NCI-H748 treated with DMSO at 0.1 percent for 48 hours (cell line): ENCODE data around the gene STX11.

ENCODE experiments used
- DNase-seq: peaks from one replicate; lab custom pipeline; 2025; lab: John Stamatoyannopoulos, UW

Gene STX11

DNA sequence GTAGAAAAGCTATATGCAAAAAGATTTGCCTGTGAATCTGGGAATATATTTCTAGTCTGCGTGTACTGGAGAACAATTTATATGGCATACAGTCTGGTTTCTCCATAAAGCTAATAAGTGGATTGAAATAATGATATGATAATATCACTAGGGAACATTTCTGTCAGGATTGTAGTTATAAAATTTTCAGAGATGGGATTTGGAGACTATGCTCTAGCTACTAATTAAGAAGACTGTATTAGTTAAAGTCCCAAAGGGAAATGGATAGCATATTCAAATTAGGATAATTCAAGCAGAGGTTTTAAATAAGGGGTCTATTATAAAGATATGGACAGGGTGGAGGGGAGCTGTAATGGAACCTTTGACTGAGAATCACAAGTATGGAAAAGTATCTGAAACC lies 7.2 kb upstream of the STX11 start:
- DNase-seq: no peak

DNA sequence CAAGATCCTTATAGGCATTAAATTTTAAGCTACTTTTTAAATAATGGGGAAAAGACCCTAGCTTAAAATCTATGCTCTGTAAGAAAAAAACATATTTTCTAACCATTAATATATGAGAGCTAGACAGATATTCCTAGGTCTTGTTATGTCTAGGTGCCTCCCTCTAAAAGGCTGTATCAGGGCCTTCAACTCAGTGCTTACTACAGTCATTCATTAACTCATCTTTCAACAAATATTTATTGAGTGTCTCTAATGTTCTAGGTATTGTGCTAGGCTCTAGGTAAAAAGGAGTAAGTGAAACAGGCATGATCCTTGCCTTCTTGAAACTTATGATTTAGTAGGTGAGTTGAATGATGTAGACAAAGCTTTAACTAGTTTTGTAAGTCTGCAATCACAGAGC lies 6.4 kb upstream of the STX11 start:
- no peak for DNase-seq

DNA sequence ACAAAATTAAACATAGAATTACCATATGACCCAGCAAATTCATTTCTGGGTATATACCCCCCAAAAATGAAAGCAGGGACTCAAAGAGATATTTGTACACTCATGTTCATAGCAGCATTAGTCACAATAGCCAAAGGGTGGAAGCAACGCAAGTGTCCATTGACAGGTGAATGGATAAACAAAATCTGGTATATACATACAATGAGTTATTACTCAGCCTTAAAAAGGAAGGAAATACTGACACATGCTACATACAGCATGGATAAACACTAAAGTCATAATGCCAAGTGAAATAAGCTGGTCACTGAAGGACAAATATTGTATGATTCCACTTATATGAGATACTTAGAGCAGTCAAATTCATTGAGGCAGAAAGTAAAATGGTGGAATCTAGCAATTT lies 5.3 kb upstream of the STX11 start:
- no peak for DNase-seq

DNA sequence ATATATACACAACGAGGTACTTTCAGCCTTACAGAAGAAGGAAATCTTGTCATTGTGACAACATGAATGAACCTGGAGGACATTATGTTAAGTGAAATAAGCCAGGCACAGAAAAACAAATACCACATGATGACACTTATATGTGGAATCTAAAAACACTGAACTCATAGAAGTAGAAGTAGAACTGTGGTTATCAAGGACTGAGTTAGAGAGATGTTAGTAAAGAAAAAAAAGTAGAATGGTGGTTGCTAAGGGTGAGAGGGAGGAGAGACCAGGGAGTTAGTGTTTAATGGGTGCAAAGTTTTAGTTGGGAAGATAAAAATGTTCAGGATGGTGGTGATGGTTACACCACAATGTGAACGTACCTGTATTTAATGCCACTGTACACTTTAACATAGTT lies 4.8 kb upstream of the STX11 start:
- no peak for DNase-seq

DNA sequence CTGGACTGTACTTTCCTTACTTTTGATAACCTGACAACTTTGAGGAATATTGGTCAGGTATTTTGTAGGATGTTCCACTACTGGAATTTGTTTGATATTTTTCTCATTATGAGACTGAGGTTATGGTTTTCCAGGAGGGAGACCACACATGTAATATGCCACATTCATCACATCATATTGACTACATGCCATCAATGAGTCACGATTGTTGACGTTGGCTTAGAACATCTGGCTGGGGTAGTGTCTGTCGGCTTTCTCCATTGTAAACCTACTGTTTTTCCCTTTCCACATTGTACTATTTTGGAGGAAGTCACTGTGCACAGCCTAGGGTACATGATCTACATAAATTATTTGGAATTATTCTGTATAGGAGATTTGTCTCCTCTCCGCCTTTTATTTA lies 1.4 kb upstream of the STX11 start:
- DNase-seq: no peak

DNA sequence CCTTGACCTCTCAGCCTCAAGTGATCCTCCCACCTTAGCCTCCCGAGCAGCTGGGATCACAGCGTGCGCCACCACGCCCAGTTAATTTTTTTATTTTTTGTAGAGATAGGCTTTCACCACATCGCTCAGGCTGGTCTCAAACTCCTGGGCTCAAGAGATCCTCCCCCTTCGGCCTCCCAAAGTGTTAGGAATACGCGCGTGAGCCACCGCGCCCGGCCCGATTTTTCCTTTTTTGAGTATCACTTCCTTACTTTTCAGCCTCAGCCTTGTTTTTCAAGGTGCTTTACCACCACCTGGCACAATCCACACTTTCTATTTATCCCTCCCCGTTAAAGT lies 791 bp upstream of the STX11 start:
- no peak for DNase-seq

DNA sequence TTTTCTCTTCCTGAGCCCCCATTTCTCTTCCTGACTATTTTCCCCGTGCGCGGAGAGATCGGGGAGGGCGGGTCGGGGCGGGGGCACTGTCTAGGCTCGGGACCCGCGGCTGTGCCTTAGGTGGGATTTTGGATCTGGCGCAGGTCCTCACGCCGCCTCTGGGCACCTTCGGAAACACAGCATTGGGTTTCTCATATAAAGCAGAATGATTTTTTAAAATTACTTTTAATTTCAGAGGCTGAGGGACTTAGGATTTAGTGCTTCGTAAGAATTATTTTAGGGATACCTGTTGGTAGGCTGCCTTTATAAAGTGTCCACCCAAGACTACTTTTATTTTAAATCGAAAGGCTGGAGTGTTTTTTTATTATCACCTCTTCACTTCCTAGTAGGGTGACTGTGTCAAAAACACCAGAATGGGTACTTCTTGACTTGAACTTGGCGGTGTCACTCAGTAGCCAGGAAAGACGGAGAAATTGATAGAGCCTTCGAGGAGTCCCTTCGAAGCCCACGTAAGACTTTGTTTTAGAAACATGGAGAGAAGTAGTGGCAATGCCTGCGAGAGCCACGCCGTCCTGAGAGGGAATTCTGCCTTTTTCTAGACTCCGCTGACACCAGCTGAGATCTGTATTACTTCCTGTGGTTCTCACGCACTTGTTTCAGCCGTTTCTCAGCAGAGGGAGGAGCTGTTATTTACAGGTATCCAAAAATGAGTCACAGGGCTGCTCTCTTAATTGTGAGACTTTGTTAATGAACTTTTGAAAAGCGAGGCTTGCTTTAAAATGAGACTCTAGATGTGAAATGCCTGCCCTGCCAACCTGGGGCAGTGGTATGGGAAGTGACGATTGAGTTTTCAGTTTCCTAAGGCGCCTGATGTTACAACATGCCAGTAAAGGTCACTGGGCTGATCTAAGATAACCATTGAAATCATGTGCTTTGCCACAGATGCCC lies 667 bp downstream of the STX11 start:
- DNase-seq: no peak

DNA sequence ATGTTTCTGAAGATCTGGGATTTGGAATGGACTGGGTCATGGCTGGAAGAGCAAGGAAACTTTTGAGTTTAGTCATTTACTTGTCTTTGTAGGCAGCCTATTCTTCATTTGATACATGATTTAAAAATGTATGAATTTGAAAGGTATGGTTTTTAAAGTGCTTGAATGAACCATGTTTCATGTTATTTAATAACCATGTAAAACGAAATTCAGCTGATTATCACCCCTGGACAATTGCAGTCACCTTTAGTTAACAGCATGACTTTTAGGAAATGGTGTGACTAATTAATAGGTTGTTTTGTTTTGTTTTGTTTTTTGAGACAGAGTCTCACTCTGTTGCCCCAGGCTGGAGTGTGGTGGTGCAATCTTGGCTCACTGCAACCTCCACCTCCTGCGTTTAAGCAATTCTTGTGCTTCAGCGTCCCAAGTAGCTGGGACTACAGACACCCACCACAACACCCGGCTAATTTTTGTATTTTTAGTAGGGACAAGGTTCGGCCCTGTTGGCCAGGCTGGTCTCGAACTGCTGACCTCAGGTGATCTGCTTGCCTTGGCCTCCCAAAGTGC lies 2.1 kb downstream of the STX11 start:
- no peak for DNase-seq

DNA sequence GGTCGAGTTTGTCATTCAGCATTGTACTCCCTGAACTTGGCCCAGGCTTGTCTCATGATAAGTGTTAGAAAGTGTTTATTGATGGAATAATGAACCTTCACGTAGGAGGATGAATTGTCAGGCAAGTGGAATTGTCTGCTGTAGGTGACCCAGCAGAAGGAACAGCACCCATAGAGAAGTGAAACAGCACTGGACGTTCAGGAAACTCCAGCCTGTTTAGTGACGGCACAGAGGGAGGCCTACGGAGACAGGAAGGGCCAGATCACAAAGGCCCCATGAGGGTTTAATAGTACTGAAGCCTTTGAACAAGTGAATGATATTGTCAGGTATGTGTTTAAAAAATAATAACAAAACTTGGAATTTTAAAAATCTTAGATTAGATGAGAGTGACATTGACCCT lies 2.9 kb downstream of the STX11 start:
- no peak for DNase-seq

DNA sequence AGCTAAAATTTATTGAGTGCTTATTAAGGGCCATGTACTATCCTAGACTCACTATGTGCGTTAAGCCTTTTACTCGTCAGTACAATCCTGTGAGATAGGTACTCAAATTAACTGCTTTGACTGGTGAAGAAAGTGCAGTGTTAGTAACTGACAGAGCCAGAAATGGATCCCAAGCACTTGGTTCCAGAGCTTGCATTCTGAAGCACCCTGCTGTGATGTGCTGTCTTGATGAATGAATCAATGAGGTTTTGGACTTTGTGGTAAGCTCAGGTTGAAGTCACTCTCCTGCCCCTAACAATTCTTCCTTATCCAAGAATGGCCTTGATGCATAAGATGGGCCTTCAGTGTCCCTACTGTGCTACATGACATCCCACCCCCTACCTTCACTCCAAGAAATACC lies 3.7 kb downstream of the STX11 start:
- DNase-seq: no peak

DNA sequence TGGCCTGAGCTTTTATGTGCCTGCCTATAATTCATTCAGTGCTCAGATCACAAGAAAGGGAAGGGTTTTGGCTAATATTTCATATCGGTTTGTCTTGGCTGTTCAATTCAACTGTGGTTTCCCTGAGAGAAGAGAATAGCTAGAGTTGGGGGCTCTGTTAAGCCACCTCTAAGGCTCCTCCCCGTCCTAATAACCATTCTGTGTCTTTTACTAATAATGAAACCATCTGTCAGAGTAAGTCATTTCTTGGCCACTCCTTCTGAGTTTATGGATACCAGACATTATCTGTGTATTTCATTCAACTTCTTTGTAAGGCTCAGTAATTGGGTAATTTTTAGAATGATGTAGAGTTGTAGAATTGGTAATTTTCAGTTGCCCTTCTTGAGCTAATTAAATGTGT lies 5.2 kb downstream of the STX11 start:
- no peak for DNase-seq

DNA sequence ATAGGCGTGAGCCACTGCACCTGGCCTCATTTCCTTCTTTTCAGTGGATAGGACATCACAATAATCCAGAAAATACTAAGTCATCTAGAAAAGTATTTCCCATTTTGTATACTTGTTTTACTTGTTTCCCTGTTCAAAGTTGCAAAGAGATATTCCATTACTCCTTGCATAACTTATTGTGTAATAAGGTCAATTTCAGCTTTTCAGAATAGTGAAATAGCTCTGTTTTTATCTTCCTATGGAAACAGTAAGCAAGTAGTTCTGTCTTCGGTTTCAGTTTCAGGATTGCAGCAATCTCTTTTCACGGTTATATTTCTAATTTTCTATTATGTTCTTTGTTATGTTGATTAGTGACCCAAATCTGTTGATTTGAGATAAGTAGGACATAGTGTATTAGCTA lies 6.0 kb downstream of the STX11 start:
- no peak for DNase-seq

DNA sequence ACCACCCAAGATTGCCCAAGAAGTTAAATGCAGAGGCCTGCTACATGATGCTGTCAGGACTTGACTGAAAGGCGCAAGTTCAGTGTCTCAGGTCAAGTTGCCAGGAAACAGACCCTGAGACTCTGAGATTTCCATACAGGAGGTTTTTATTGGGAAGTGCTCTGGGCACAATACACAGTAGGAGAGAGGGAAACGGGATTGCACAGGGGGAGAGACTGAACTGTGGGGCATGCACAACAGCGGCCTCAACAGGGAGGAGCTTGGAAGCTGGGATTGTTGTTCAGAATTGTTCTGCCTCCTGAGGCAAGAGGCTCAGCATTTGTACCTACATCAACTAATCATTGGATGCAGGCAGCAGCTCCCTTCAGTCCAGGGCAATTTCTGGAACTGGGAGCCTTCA lies 6.7 kb downstream of the STX11 start:
- DNase-seq: no peak

DNA sequence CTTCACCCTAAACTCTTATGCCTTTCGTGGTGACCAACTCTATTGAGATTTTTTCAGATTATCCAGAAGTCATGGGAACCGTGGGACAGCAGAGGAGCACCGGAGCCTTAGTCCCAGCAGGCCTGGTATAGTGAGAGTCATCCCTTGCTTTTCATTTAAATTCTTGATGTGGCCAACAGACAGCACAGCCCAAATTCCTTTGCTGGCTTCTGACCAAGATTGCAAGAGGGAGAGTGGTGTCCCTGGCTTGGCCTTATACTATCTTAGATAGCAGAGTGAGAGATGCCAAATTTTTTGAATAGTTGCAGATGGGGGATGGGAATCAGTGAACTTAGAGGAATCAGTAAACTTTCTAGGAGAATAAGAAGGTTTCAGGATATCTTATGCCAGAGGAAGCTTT lies 7.8 kb downstream of the STX11 start:
- DNase-seq: no peak

DNA sequence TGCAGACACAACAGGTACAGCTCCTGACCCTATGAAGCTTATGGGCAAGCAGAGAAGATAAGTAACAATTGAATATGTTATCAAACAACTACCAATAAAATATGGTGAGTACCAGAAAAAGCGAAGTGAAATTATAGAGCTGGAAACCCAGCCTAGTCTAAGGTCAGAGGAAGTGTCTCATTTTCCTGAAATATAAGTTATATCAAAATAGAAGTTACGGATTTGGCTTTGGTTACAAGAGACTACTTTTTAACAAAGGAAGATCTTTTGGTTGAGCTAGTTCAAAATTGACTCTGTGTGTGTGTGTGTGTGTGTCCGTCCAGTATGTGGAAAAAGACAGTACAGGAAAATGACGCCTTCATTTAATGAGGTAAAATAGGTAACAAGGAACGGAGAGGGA lies 8.9 kb downstream of the STX11 start:
- no peak for DNase-seq

DNA sequence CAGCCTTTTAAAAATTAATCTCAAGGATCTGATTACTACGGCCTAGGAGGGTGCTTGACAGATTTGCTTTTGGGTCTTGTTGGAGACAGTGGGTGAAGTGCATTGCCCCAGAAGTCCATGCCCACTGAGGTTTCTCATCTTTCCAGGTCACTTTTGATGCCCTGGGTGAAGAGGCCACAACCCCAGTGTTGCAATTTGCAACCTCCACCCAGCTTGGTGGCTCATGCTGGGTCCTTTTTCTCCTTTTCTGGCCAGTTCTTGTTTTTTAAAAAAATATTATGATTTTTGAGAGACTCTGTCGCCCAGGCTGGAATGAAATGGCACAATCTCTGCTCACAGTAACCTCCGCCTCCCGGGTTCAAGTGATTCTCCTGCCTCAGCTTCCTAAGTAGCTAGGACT lies 9.4 kb downstream of the STX11 start:
- DNase-seq: no peak

DNA sequence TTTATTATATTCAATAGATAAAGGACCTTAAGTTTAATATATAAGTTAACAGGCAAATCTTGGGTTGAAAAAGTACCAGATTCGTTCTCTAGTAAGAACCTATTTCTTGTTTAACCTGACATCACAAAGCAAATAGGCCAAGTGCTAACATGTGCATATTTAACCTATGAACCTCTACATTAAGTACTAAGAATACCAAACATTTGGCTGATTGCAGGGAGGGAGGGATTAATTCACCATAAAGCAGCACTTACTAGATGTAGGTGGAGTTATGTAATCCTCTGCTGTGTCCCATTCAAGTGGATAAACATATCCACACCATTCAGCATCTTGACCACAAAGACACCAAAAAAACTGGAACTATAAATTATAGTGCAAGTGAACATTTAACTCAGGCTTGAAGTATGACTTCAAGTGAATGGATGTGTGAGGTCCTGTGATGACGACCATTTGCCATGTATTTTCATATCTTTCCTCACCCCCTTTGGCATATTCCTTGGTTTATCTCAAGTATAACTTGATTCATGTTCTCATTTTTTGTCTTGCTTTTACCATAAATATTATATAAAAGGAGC lies 10.2 kb downstream of the STX11 start:
- no peak for DNase-seq

DNA sequence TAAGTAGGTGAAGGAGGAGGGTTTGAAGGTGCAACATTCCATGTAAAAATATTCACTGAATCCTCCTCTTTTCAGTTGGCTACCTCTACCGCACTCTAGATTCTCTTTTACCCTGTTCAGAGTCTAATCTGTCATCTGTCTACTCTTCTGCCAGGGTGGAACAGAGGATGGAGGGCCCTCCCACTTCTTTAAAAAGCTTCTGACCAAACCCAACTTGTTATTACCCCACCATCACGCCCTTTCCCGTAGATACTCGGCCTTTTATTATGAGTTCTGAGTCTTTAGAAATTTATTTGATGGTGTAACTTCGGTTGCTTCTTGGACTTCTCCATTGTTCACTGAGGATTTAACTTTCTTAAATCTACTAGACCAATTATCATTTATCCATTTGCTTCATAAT lies 11.7 kb downstream of the STX11 start:
- no peak for DNase-seq

DNA sequence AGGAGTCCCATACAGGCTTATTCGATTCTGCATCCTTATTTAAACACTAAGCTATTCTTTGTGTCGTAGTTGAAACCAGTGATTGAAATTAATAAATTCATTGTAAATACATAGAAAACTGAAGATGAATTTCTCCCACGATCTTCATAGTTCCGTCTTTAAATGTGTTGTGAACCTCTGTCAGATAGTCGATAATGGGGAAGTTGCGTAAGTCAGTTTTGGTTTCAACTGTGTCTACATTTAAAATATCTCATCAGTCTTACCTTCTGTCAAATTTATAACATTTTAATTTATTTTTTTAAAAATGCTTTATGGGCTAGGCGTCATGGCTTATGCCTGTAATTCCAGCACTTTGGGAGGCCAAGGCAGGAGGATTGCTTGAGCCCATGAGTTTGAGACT lies 12.7 kb downstream of the STX11 start:
- DNase-seq: no peak

DNA sequence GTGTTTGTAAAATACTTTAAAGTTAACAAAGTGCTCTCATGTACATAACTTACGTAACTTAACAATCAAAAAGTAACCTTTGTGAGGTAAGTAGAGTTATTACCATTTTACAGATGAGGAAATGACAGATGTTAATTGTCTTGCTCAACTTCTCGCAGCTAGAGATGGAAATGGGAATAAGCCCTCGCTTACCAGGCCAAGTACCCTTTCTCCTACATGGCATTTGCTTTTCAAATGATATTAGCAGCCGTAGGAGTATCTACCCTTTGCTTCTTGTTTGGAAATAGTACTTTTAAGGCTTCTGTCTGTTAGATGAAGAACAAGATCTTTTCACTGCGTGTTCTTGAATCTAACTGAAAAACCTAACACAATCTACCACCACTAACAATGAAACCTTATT lies 15.5 kb downstream of the STX11 start:
- no peak for DNase-seq

DNA sequence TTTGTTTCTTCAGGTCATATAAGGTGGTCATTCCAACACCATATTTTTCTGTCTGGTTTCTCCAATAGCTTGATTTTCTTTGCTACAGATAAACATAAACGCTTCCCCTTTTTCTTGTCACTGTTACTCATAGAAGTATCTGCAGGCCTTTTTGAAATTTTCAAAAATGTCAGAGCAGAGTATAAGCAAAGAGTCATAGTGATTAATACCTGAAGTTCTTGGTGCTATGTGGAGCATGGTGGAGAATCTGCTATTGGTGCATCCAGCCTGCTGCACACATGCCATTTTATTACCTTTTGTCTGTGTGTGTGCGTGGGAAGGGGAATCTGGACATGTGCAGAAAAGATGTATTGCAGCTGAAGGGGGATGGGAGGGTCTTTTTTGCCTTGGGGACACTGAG lies 19.7 kb downstream of the STX11 start:
- DNase-seq: no peak

DNA sequence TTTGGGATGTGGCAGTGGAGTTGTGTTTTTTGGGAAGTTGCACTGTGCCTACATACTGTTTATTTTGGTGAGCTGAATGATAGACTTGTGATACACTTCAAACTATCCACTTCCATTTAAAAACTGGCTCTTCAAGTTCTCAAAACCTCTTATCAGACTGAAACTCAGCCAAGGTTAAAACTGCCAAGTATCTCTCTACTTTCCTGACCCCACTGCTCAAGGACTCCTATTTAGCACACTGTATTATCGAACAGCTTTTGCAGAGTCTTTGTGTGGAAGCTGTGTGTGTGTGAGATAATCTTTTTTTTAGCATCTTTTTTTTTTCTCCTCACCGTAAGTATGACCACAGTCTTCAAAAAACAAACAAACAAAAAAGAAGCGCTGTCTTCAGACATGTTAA lies 21.1 kb downstream of the STX11 start:
- no peak for DNase-seq

DNA sequence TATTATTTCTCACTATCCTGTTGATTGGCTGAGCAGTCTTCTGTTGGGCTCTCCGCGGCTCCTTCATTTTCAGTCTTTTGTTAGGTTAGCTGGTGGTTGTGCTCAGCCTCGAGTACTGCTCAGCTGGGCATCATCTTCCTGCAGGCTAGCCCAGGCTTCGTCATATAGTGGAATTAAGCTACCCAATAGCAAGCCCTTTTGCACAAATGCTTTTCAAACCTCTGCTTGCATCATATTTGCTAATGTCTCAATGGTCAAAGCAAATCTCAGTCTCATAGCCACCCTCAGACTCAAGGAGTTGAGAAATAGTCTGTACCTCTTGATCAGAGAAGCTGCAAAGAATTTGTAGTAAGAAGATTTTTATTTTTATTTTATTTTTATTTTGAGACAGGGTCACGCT lies 23.7 kb downstream of the STX11 start:
- no peak for DNase-seq

DNA sequence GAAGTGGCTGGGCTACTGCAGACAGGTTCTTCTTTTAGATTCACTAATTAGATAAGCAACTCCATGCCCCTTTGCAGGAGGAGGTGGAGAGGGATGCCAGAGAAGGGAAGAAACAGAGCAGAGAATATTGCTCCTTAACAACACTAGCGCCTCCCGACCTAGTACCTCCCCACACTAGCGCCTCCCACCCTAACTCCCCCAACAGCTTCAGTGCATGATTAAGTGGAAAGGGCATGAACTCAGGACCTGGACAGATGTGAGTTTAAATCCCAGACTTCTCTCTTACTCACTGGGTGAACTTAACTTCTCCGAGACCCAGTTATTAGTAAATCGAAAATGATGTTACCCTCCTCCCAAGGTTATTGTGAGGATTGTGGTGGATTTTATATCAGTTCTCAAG lies 25.7 kb downstream of the STX11 start:
- no peak for DNase-seq
